ENCODE data around the gene EPB41L4B. TPM values are rescaled to one million over a fixed set of nuclear protein-coding genes. Genes with fewer than 3 reads are reported as not detected.

EPB41L4B gene
- total RNA-seq = 8.9 TPM

DNA sequence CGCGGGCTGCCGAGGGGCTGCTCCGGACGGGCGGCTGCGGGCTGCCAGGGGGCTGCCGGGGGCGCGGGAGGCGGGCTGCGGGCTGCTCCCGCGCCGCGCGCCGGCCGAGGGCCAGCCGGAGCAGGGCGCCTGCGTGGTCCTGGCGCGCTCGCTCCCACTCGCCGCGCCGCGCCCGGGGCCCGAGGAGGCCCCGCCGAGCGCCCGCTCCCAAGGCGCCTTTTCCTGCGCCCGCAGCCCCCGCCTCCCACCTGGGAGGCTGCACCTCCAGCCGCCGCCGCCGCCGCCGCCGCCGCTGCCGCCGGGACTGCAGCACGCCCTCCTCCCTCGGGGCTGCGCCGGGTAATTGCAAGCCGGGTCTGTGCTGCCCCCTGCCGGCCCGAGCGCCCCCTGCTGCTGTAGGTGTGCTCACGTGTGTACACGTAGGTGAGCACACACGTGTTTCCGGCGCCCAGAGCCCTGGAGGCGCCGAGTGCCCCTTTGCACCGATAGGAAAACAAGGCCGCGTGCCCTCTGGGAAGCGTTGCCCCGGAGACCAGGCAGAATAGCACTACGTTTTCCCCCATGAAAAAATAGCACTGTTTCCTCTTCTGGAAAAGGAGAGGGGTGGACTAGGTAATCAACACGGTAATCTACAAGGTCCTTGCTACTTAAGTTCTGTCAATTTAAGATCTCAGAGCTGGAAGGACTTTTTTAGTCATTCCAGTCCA is at the start of gene EPB41L4B:
EPB41L4B (minus strand) TSS at position 318 of the 707 bp plus-strand sequence. CDS start 613 bp downstream, outside the sequence.

DNA sequence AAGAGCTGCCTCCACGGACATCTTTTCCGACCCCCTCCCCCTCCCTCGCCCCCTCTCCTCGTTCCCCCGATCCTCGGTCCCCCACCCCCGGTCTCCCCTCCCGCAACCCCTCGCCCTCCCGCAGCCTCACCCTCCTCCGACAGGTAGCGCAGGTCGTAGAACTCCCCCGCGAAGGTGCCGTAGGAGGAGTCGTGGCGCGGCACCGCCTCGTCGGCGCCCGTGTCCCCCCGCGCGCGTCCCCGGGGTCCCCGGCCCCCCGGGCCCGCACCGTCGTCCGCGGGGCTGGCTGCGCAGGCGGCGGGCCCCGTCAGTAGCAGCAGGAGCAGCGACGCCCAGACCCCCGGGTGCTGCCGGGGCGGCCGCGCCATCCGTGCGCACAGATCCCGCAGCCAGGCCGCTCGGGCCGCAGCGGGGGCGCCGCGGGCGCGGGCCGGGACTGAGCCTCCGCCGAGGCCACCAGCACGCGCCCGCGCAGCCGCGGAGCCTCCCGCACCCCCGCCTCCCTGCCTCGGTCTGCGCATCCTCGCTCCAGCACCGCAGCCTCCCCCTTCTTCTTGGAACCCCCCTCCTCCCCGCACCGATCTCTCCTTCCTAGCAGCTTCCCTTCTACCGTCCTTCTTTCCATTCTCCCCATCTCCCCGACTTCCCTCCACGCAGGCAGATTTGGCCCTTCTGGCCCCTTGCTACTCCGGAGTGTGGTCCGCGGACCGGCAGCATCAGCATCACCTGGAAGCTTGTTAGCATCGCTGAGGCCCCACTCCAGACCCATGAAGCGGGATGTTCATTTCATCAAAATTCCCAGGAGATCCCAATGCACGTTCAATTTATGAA is 153.9 kb downstream of the EPB41L4B start, which contains the start of gene FRRS1L:
FRRS1L (minus strand) TSS at position 479 of the 831 bp plus-strand sequence; CDS start at position 368, 111 bp downstream.

Other genes starting within 250 kb of the EPB41L4B start
- gene TMEM245, start 201.1 kb downstream of the EPB41L4B start, total RNA-seq = 99.2 TPM
- 28.0 TPM for gene FRRS1L, start 153.8 kb downstream of the EPB41L4B start, total RNA-seq
- 5.6 TPM for gene PTPN3, start 177.2 kb upstream of the EPB41L4B start, total RNA-seq